Adrenal gland (tissue), 12 donors: ENCODE results near the gene MUC5B. TPM values are rescaled to one million over a fixed set of nuclear protein-coding genes. Genes with fewer than 3 reads are reported as not detected.
A peak's percentile ranks its signal among the peaks of the same experiment; 100 is the strongest.

Source experiments
- DNase-seq, 7 donors: peaks; one replicate each; pipeline ENCODE4 v3.0.0-alpha.2; 2019 to 2020
- H3K27ac ChIP-seq, 5 donors: fragments of 200-600 bp; sonication (generic) in 4 of 5; 1 replicate in 3 of 5; 2 replicates in 2 of 5; pipeline versions ENCODE4 v1.5.1 to v1.8.0; 2016 to 2020; ENCODE audit warnings: mild to moderate bottlenecking in 1 of 5
- H3K27me3 ChIP-seq: fragments of 200-600 bp; 2 replicates; pipeline ENCODE4 v1.8.0; 2021
- H3K36me3 ChIP-seq, 2 donors: fragments of 200-600 bp; replicated peaks in 1 of 2; 1 replicate in 1 of 2; 2 replicates in 1 of 2; pipeline versions ENCODE4 v1.5.1 to v1.8.0; 2018 to 2022
- H3K4me1 ChIP-seq, 2 donors: fragments of 200-600 bp; replicated peaks in 1 of 2; 1 replicate in 1 of 2; 2 replicates in 1 of 2; pipeline versions ENCODE4 v1.5.1 to v1.8.0; 2018 to 2021
- H3K4me3 ChIP-seq, 4 donors: fragments of 200-600 bp; sonication (generic) in 3 of 4; one replicate each; pipeline ENCODE4 v1.5.1; 2016 to 2018
- H3K9me3 ChIP-seq, 3 donors: fragments of 200-600 bp; sonication (generic) in 1 of 3; replicated peaks in 1 of 3; 1 replicate in 2 of 3; 2 replicates in 1 of 3; pipeline versions ENCODE4 v1.5.1 to v1.8.0; 2016 to 2021
- CTCF ChIP-seq, 6 experiments: fragments of 450-650 bp in 4 of 6; fragments of 200-600 bp in 2 of 6; sonication (generic) in 1 of 6; IDR thresholded peaks; 1 replicate in 5 of 6; 2 replicates in 1 of 6; pipeline versions ENCODE4 v1.5.1 to v1.8.0; 2016 to 2021; ENCODE audit warnings: antibody characterized with exemption in 6 of 6, mild to moderate bottlenecking in 2 of 6, moderate library complexity in 1 of 6
- POLR2A ChIP-seq, 2 donors: fragments of 450-650 bp; IDR thresholded peaks; one replicate each; pipeline ENCODE4 v1.6.1; 2017; ENCODE audit warnings: antibody characterized with exemption in 2 of 2, mild to moderate bottlenecking in 2 of 2, moderate library complexity in 1 of 2
- WGBS, 4 donors: extraction: QIAGEN DNeasy Blood & Tissue Kit in 2 of 4; methylation state at CpG; one replicate each; pipeline versions ENCODE4 v1.1.5 to v1.1.7; 2013 to 2017; 5-methylcytosine and 5-hydroxymethylcytosine counted together
- intact Hi-C, 2 donors: fragments of 100-400 bp; cut with DNase I; formaldehyde crosslinking; loops; one replicate each; pipeline versions ENCODE4 v1.14.1 to v1.15.0; 2022 to 2023
- polyA plus RNA-seq, 3 donors: library from polyadenylated mRNA; stranded (reverse); fragments of 200-250 nt in 2 of 3; fragments of 350-450 nt in 1 of 3; fragmentation: Illumina TruSeq in 1 of 3; extraction: RNeasy Lipid Tissue Mini Kit (QIAGEN cat#74804) in 1 of 3; gene quantifications; one replicate each; pipeline ENCODE4 v1.2.3, GENCODE V29; 2013 to 2014
- total RNA-seq, 9 donors: library from RNA; depleted of rRNA in 4 of 9; stranded (reverse); fragments of >200 nt in 4 of 9; fragments of 120-200 nt in 1 of 9; fragmentation: NEBNext Ultra II Directional in 1 of 9; extraction: Animal tissue kit (Norgen Biotek cat#: 25700) in 1 of 9; gene quantifications; one replicate each; pipeline versions ENCODE4 v1.1.0 to v1.2.4, GENCODE V29; 2013 to 2023
- donor health status: healthy with polysubstance abuse.
- donor health status: Bipolar disorder and iron deficiency.
- donor health status: DM: yes; HTN: yes; CAD: no.
- donor health status: DM: no; HTN: no; CAD: no.
- donor health status: DM: no; HTN: no; CAD: no.
- donor health status: DM: yes; HTN: yes; CAD: no.

Gene MUC5B
- total and polyA plus RNA-seq, 12 donors = under 0.01 to 0.95 (median 0.70) TPM; not detected in 7

DNA sequence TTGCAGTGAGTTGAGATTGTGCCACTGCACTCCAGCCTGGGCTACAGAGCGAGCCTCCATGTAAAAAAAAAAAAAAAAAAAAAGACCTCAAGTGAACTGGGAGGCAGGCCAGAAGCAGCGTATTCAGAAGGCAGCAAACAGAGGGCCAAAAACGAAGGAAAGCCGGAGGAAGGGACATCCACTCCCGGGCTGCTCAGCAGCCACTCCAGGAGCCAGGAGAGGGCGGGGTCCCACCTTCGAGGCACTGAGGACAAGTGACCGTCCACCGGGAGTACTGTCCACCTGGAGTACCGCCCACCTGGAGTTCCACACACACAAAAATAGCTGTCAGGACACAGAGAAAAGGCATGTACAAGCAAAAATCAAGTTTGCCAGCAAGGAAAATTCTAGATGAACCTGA is 81.1 kb downstream of the MUC5B start:
- Histone ChIP-seq H3K9me3 (no peaks in the 10 kb centered on the region), H3K36me3 (no peaks in the 10 kb centered on the region), H3K4me3 (no peak overlapping the region), H3K4me1 (peaks cover 26 to 32% of the 10 kb centered on the region in 2 donors), H3K27ac (no peak overlapping the region), H3K27me3 (no peaks in the 10 kb centered on the region)
- TF ChIP-seq POLR2A (IDR thresholded peaks at IDR 0.05) (no peak), CTCF (IDR thresholded peaks at IDR 0.05) (no peak)
- DNase-seq = peak in 5 of 7 donors; percentile 50 to 81 (median 57)
- 60 to 74% (median 62%) methylated on average over 10 of the region's 10 CpGs for WGBS, 4 donors
- intact Hi-C loops = no loop called here

GRCh38 chr11:1304380-1304779 is 81.5 kb downstream of the MUC5B start:
- H3K27ac ChIP-seq = no peak overlapping the region
- H3K4me3 ChIP-seq = no peak overlapping the region
- H3K9me3 ChIP-seq = no peaks in the 10 kb centered on the region
- H3K36me3 ChIP-seq = no peaks in the 10 kb centered on the region
- no peak for TF ChIP-seq CTCF (IDR thresholded peaks at IDR 0.05)
- no peak for TF ChIP-seq POLR2A (IDR thresholded peaks at IDR 0.05)
- peak in 1 of 7 donors; percentile 40 for DNase-seq
- no peaks in the 10 kb centered on the region for H3K27me3 ChIP-seq
- peaks cover 22 to 28% of the 10 kb centered on the region in 2 donors for H3K4me1 ChIP-seq
- WGBS, 4 donors = 82 to 86% (median 84%) methylated on average over 14 of the region's 14 CpGs
- intact Hi-C loops = no loop called here

DNA sequence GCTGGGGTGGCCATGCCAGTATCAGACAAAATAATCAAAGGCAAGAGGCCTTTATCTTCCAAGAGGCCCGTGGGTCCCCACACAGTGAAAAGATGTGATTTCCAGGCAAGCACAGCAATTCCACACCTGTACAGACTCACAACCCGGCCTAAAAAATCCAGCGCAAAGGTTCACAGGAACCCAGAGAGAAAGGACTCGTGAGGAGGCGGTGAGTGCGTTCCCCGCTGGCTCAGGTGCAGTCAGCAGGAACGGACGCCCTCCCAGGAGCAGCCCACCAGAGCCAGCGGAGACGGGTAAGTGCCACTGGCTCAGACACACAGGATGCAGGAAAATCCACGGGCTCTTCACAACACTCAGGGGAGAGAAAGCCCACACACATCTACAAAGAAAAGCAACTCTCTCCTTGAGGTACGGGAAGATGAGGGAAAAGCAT is 82.2 kb downstream of the MUC5B start:
- no peaks in the 10 kb centered on the region for H3K36me3 ChIP-seq
- intact Hi-C loops = no loop called here
- no peak overlapping the region for H3K27ac ChIP-seq
- no peak overlapping the region for H3K4me3 ChIP-seq
- H3K9me3 ChIP-seq = no peaks in the 10 kb centered on the region
- no peak for TF ChIP-seq CTCF (IDR thresholded peaks at IDR 0.05)
- TF ChIP-seq POLR2A (IDR thresholded peaks at IDR 0.05) = no peak
- DNase-seq = peak in 1 of 7 donors; percentile 48
- 88 to 94% (median 91%) methylated on average over 12 to 13 of the region's 13 CpGs for WGBS, 4 donors
- peaks cover 21 to 22% of the 10 kb centered on the region in 2 donors for H3K4me1 ChIP-seq
- no peaks in the 10 kb centered on the region for H3K27me3 ChIP-seq

GRCh38 chr11:1305501-1306056 is 82.7 kb downstream of the MUC5B start:
- peak in 1 of 7 donors; percentile 42 for DNase-seq
- H3K27ac ChIP-seq = no peak overlapping the region
- H3K36me3 ChIP-seq = no peaks in the 10 kb centered on the region
- intact Hi-C loops = no loop called here
- peaks cover 26 to 27% of the 10 kb centered on the region in 2 donors for H3K4me1 ChIP-seq
- no peak overlapping the region for H3K4me3 ChIP-seq
- no peaks in the 10 kb centered on the region for H3K9me3 ChIP-seq
- H3K27me3 ChIP-seq = no peaks in the 10 kb centered on the region
- TF ChIP-seq POLR2A (IDR thresholded peaks at IDR 0.05) = no peak
- TF ChIP-seq CTCF (IDR thresholded peaks at IDR 0.05) = no peak
- WGBS, 4 donors = 89 to 95% (median 91%) methylated on average over 15 to 27 of the region's 27 CpGs
